ENCODE results near the gene GNG14. TPM values are rescaled to one million over a fixed set of nuclear protein-coding genes. Genes with fewer than 3 reads are reported as not detected.

GNG14 gene
- total RNA-seq, 6 donors from 2014 or later: not detected

DNA sequence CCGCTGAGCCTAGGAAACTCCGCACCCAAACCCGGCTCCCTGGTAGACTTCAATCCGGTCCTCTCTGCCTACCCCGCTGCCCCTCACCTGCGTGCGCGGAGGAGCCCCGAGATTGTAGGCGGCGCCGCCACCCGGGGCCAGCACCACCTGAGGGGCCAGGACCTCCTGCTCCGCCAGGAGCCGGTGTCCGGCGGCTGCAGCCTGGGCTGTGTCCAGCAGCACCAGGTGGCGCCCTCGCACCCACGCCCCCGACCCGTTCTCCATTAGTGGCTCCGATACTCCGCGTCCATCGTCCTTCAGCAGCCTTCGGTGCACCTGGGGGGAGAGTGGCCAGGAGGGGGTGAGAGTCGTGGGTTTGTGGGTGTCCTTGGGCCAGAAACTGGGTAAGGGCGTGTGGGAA, 39.7 kb upstream of the GNG14 start:
- TF ChIP-seq, protein P1, sequence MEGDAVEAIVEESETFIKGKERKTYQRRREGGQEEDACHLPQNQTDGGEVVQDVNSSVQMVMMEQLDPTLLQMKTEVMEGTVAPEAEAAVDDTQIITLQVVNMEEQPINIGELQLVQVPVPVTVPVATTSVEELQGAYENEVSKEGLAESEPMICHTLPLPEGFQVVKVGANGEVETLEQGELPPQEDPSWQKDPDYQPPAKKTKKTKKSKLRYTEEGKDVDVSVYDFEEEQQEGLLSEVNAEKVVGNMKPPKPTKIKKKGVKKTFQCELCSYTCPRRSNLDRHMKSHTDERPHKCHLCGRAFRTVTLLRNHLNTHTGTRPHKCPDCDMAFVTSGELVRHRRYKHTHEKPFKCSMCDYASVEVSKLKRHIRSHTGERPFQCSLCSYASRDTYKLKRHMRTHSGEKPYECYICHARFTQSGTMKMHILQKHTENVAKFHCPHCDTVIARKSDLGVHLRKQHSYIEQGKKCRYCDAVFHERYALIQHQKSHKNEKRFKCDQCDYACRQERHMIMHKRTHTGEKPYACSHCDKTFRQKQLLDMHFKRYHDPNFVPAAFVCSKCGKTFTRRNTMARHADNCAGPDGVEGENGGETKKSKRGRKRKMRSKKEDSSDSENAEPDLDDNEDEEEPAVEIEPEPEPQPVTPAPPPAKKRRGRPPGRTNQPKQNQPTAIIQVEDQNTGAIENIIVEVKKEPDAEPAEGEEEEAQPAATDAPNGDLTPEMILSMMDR (IDR thresholded peaks at IDR 0.05): peak in 3 of 6 experiments; percentile 9 to 40 (median 10)
- no peak for TF ChIP-seq POLR2A (IDR thresholded peaks at IDR 0.05)
- WGBS, 2 donors: 7 to 54% methylated on average over 14 to 28 of the region's 29 CpGs
- ATAC-seq (ENCODE audit: low FRiP score in 2 of 2): peak; percentile 5 to 57
- Histone ChIP-seq H3K9me3 (no peaks in the 10 kb centered on the region), H3K4me1 (peaks cover 8 to 21% (median 12%) of the 10 kb centered on the region in 4 donors), H3K36me3 (peaks cover 0 to 10% (median 1%) of the 10 kb centered on the region in 4 donors), H3K27me3 (no peaks in the 10 kb centered on the region), H3K27ac (no peak overlapping the region), H3K4me3 (peak overlapping the region; percentile 2 to 51 (median 44))
- peak; percentile 37 to 86 for DNase-seq

DNA sequence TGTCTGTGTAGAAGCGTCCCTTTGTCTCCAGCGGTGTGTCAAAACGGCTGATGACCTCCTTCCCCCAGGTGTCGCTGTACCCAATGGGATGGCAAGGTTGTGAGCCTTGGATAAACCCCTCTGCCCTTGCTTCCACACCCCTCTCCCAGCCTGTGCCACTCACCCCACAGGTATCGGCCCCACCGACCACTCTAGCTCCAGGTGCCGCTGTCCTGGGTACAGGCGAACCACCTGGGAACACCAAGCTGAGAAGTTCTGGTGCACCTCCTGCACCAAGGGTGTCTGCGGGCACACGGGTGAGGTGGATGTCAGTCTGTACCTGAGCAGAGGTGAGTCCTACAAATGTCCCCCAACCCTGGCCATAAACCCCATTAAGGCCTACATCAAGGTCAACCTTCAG, 37.9 kb upstream of the GNG14 start:
- no peak overlapping the region for H3K27ac ChIP-seq
- 81 to 98% methylated on average over 8 to 10 of the region's 10 CpGs for WGBS, 2 donors
- H3K4me1 ChIP-seq: peaks cover 8 to 21% (median 12%) of the 10 kb centered on the region in 4 donors
- TF ChIP-seq EP300 (IDR thresholded peaks at IDR 0.05) (no peak), POLR2AphosphoS5 (IDR thresholded peaks at IDR 0.05) (no peak), POLR2A (IDR thresholded peaks at IDR 0.05) (no peak)
- TF ChIP-seq, protein P1 (IDR thresholded peaks at IDR 0.05): no peak
- H3K9me3 ChIP-seq: no peaks in the 10 kb centered on the region
- no peaks in the 10 kb centered on the region for H3K27me3 ChIP-seq
- no peak for DNase-seq
- peaks cover 3 to 23% (median 8%) of the 10 kb centered on the region in 4 donors for H3K36me3 ChIP-seq
- no peak for ATAC-seq (ENCODE audit: low FRiP score in 2 of 2)
- no peak overlapping the region for H3K4me3 ChIP-seq

DNA sequence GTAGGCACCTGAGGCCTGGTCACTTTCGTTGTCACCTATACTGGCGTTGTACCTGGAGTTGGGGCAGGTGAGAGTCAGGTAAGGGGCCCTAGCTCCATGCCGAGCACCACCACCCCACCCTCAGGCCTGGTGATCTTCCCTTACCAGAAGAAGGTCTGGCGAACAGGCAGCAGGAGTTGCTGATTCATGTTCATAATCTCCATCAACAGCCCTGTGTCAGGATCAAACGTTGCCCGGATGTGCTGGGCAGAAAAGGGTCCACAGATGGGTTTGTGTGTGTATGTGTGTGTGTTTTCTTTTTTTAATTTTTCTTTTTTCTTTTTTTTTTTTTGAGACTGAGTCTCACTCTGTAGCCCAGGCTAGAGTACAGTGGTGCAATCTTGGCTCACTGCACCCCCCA, 35.6 kb upstream of the GNG14 start:
- WGBS, 2 donors: 93 to 98% methylated on average over 4 to 6 of the region's 6 CpGs
- DNase-seq: no peak

DNA sequence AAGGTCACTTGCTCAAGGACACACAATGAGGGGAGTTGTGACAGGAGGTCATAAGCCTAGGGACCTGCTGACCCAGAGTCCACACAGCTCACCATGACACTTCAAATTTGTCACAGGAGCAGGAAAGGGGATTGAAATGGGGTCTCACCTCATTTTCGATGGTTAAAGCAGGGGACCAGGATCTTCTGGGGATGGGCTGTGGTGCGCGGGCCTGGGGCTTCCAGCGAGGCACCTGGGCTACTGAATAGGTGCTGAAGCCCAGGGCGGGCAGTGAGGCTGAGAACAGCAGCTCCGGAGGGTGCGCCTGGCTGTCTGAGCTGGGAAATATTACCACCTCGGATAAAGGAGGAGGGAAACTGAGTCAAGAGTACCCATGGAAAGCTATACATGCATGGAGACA, 32.3 kb upstream of the GNG14 start:
- WGBS, 2 donors: 97 to 99% methylated on average over 8 of the region's 8 CpGs
- Histone ChIP-seq H3K27ac (no peak overlapping the region), H3K4me1 (no peaks in the 10 kb centered on the region), H3K9me3 (no peaks in the 10 kb centered on the region), H3K27me3 (no peaks in the 10 kb centered on the region), H3K36me3 (peaks cover 3 to 75% (median 55%) of the 10 kb centered on the region in 4 donors), H3K4me3 (no peak overlapping the region)
- TF ChIP-seq EP300 (IDR thresholded peaks at IDR 0.05) (no peak), POLR2A (IDR thresholded peaks at IDR 0.05) (no peak), POLR2AphosphoS5 (IDR thresholded peaks at IDR 0.05) (no peak)
- TF ChIP-seq, protein P1 (IDR thresholded peaks at IDR 0.05): no peak
- DNase-seq (no peak), ATAC-seq (ENCODE audit: low FRiP score in 2 of 2) (no peak)

More for the DNA sequence above, 35.6 kb upstream of the GNG14 start:
- no peaks in the 10 kb centered on the region for H3K9me3 ChIP-seq
- peaks cover 3 to 46% (median 29%) of the 10 kb centered on the region in 4 donors for H3K36me3 ChIP-seq
- H3K27me3 ChIP-seq: no peaks in the 10 kb centered on the region
- ATAC-seq (ENCODE audit: low FRiP score in 2 of 2): no peak
- H3K4me3 ChIP-seq: no peak overlapping the region
- peaks cover 8 to 17% (median 12%) of the 10 kb centered on the region in 4 donors for H3K4me1 ChIP-seq
- no peak for TF ChIP-seq POLR2AphosphoS5 (IDR thresholded peaks at IDR 0.05)
- TF ChIP-seq, protein P1 (IDR thresholded peaks at IDR 0.05): no peak
- TF ChIP-seq EP300 (IDR thresholded peaks at IDR 0.05): no peak
- no peak for TF ChIP-seq POLR2A (IDR thresholded peaks at IDR 0.05)
- no peak overlapping the region for H3K27ac ChIP-seq

DNA sequence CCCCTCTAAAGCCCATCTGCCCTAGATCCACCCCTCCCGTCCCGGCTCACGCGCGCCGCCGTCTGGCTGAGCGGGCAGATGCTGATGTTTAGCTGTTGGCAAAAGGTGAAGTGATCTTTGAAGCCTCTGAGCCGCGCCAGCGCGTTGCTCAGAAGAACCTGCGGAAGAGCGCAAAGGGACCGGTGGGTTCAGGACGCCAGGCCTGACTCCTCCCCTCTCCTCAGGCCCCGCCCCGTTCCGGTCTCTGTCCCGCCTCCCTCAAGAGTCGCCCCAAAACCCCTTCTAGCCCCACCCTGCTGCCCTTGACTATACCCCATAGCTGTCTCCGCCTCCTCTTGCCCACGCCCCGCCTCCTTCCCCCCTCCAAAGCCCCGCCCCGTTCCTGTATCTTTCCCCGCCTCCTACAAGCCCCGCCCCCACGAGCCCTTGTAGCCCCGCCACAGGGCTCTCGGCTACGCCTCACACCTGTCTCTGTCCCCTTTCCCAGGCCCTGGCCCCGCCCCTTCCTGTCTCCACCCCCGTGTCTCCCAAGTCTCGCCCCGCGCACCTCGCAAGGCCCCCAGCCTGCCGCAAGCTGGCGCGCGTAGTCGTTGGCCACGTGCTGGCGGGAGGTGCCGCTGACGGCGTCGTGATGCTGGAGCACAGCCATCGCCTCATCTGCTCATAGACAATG, 30.8 kb upstream of the GNG14 start:
- ATAC-seq (ENCODE audit: low FRiP score in 2 of 2): peak; percentile 17 to 41

More for the DNA sequence above, 30.8 kb upstream of the GNG14 start:
- Histone ChIP-seq H3K4me1 (no peaks in the 10 kb centered on the region), H3K27me3 (no peaks in the 10 kb centered on the region), H3K9me3 (no peaks in the 10 kb centered on the region), H3K27ac (no peak overlapping the region), H3K4me3 (no peak overlapping the region), H3K36me3 (peaks cover 8 to 84% (median 69%) of the 10 kb centered on the region in 4 donors)
- WGBS, 2 donors: 88 to 90% methylated on average over 44 to 50 of the region's 50 CpGs
- DNase-seq: peak in 1 of 2 donors; percentile 75
- TF ChIP-seq EP300 (IDR thresholded peaks at IDR 0.05) (no peak), POLR2AphosphoS5 (IDR thresholded peaks at IDR 0.05) (no peak), POLR2A (IDR thresholded peaks at IDR 0.05) (no peak)
- TF ChIP-seq, protein P1 (IDR thresholded peaks at IDR 0.05): no peak
